ENCODE data around the gene GUCA2B.

Gene GUCA2B

GRCh38 chr1:42143896-42144710, 9.1 kb upstream of the GUCA2B start:
- no peak for DNase-seq

GRCh38 chr1:42144711-42145388, 8.4 kb upstream of the GUCA2B start:
- no peak for DNase-seq

GRCh38 chr1:42145389-42145716, 7.9 kb upstream of the GUCA2B start:
- DNase-seq = no peak

GRCh38 chr1:42145764-42146625, 7.2 kb upstream of the GUCA2B start:
- DNase-seq = no peak

- peak; percentile 21 to 26 for DNase-seq
Observed at GRCh38 chr1:42146626-42147320, 6.4 kb upstream of the GUCA2B start.

- no peak for DNase-seq
Observed at GRCh38 chr1:42148166-42148565, 5.0 kb upstream of the GUCA2B start.

GRCh38 chr1:42150651-42151050, 2.6 kb upstream of the GUCA2B start:
- no peak for DNase-seq

- DNase-seq = no peak
Observed at GRCh38 chr1:42152119-42152518, 1.1 kb upstream of the GUCA2B start.

GRCh38 chr1:42153624-42154023, 414 bp downstream of the GUCA2B start:
- DNase-seq = no peak

- DNase-seq = no peak
Observed at GRCh38 chr1:42154685-42155084, 1.5 kb downstream of the GUCA2B start.

- DNase-seq = no peak
Observed at GRCh38 chr1:42155362-42155761, 2.2 kb downstream of the GUCA2B start.

GRCh38 chr1:42157667-42158066, 4.5 kb downstream of the GUCA2B start:
- no peak for DNase-seq

GRCh38 chr1:42158189-42158588, 5.0 kb downstream of the GUCA2B start:
- no peak for DNase-seq

GRCh38 chr1:42162181-42162580, 9.0 kb downstream of the GUCA2B start:
- DNase-seq = peak in 1 of 2 experiments; percentile 25

- DNase-seq = no peak
Observed at GRCh38 chr1:42163114-42163513, 9.9 kb downstream of the GUCA2B start.

GRCh38 chr1:42163536-42164503, 10.6 kb downstream of the GUCA2B start:
- DNase-seq = no peak

GRCh38 chr1:42164551-42165420, 11.6 kb downstream of the GUCA2B start, which contains the start of gene GUCA2A:
Gene GUCA2A, minus strand, starts transcription at chr1:42164745. Its CDS starts 33 bp downstream, at chr1:42164712.
- no peak for DNase-seq

GRCh38 chr1:42165511-42166210, 12.5 kb downstream of the GUCA2B start:
- no peak for DNase-seq

- no peak for DNase-seq
Observed at GRCh38 chr1:42167611-42168390, 14.6 kb downstream of the GUCA2B start.

Data from AML-193 (cell line).